HK-2 (cell line): ENCODE results near the gene CNIH1.
"Not testable (repeated sequence)": the region's sequence is repeated elsewhere in the genome, so short reads cannot be mapped to it uniquely, and the experiment has no call there.

Source experiments
- DNase-seq: peaks from one replicate; pipeline ENCODE4 v3.0.0-alpha.2; 2018; ENCODE audit not compliant: unreplicated experiment

CNIH1 gene

DNA sequence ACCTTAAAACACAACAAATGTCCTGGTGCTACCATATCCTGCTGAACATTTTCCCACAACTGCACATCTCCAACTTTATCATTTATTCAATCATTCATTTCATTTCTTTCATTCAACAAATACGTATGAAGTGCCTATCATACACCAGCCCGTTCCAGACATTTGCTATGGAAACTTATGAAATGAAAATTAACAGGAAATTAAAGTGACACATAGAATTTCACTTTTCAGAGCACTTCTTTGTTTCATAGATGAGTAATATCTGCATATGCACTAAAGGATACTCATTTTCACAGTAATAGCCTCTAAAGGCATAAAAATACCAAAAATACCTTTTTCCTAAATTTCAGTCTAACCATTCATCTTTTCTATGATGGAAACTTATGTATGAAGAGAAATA, 12.6 kb downstream of the CNIH1 start:
- no peak for DNase-seq

DNA sequence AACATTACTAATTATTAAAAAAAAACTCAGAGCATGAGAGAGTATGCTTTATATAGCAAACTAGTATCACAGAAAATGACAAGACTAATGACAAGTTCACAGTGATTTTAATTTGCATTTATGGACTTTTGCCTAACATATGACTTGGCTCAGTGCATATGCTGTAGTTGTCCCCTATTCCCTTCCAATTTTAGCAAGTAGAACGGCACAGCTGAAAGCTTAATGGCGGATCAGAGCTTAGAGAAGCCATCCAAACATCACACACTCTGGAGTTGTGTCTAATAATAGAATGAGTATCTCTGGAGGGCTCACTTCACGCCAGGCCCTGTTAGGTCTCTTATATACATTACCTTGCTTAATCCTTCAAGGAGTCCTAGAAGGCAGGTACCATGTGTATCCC, 13.3 kb downstream of the CNIH1 start:
- no peak for DNase-seq

DNA sequence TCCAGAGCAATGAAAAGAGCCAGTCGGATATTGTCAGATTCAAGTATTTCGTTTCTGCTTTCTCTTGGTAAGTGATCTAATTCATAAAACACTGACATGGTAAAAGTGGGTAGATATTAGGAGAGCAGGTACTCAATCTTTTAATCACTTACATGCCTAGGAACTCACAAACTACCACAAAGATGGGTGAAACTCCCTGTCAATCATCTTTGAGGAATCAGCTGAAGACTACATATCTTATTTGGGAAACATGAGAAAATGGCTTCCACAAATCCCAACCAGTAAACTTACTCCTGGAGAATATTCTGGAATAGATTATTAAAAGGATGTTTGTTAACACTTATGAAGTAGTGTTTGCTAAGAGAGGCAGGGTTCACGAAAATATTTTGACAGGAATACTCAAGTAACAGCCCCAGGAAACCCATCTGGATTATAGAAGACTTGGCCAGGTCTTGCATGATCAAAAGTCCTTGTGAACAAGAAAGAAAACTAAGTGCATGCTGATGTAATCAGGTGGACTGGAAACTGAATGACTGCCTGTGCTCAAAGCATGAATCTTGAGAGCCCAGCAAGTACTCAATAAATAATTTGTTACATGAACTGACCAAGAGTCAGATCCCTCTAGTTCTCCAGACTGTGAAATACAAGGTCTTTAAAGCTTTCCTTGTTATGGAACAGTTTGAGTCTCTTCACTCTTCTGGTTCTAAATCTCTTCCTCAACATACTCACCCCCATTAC, 15.5 kb downstream of the CNIH1 start:
- no peak for DNase-seq

DNA sequence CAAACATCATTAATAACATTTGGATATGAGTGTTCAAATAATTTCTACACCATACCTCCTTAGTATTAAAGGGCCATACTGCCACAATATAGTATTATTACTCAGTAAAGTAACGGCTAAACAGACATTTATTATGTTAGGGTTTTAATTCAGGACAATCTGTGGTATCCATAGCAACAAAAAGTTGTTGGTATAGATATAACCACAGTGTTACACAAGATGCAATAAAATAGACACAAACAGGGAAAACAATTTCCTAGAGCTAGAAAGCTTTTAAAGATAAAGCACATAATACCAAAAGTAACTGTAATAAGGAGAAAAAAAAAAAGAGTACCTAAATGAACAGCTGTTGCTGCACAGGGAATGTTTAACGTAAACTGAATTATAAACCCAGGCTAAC, 16.1 kb downstream of the CNIH1 start:
- DNase-seq: no peak

DNA sequence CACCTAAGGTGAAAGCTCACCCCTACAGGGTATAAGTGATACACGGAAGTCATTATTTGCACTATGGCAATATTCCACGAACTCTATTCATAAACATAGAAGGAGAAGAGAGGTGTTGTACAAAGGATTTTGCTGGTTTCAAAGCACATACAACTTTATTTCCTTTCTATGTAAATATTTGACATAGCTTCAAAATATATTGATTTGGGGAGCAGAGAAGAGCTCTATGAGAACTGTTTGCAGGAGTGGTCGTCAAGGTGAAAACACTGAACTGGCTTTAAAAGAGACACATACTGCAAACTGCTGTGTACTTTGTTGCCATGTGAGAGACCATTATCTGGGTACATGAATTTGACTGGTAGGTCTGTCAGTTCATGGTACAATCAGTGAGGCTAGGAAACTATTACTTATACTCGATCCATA, 16.7 kb downstream of the CNIH1 start:
- no peak for DNase-seq

DNA sequence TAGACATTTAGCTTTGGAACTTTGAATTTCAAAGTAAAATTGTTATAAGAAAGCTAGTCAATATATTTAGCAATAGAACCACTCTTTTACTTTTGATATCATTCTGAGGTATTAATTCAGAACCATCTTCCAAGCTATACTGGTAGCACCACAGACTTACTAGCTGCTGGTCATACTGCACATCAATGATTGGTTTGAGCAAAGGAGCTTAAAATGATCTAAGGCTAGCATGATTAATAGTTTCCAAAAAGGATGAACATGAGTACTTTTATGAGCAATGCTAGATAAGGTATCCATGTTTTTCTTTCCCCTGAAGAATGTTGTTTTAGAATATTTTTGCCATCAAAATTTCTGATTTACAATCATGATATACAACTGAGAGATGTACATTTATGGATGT, 17.2 kb downstream of the CNIH1 start:
- no peak for DNase-seq

DNA sequence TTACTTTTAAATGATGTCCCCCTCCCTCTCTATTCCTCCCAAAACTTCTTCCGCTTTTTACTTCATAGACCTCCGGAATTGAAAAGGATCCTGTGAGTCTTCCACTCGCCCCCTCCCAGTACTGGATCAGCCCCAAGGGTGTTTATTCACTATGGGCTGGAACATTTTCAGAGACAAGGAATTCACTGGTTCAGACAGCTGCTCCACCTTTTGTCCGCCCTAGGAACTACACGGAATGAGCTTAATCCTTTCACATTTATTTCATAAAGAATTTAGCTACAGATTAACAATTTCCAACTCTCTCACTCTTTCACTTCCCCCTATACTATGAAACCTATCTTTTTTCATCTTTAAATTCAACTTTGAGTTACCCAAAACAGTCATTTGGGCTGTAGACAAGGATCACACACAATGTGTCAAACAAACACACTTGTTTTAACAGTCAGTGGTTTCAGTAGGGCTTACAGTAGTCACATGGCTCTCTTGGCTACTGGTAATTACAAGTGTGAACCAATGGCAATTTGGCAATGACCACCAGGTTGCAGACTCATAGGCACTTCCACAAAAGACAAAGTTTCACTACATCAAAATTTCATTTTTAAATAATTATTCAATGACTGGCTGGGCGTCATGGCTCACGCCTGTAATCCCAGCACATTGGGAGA, 20.6 kb downstream of the CNIH1 start:
- DNase-seq: peak; percentile 26

DNA sequence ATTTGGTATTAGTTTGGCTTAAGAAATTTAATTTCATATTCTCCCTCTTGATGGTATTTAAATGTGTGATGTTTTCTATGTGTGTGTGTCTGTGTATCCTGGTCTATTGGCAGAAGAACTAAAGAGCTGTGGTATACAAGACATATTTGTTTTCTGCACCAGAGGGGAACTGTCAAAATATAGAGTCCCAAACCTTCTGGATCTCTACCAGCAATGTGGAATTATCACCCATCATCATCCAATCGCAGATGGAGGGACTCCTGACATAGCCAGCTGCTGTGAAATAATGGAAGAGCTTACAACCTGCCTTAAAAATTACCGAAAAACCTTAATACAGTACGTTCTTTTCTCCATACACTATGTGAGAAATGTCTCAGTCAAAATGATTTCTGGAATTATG, 29.8 kb downstream of the CNIH1 start:
- DNase-seq: no peak

DNA sequence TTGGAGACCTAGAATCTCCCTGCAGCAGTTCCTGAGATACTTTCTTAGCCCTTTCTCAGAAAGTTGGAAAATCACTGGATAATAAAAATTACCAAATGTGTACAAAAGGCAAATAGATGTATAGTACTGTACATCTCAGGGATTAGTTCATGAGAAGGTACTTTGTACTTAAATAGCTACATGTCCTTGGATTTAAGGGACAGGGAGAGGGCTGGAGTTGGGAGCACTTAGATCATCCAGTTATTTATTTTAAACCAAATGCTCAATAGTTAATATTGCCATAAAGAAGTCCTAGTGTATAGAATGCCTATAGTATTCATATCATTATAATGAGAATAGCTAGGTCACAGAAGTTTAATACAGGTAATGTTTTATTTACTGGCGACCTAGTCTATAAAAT, 31.0 kb downstream of the CNIH1 start:
- DNase-seq: no peak

DNA sequence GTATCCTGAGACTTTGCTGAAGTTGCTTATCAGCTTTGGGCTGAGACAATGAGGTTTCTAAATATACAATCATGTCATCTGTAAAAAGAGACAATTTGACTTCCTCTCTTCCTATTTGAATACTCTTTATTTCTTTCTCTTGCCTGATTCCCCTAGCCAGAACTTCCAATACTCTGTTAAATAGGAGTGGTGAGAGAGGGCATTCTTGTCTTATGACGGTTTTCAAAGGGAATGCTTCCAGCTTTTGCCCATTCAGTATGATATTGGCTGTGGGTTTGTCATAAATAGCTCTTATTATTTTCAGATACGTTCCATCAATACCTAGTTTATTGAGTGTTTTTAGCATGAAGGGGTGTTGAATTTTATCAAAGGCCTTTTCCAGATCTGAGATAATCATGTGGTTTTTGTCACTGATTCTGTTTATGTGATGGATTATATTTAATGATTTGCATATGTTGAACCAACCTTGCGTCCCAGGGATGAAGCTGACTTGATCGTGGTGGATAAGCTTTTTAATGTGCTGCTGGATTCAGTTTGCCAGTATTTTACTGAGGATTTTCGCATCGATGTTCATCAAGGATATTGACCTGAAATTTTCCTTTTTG, 37.7 kb downstream of the CNIH1 start:
- DNase-seq: not testable (repeated sequence)

DNA sequence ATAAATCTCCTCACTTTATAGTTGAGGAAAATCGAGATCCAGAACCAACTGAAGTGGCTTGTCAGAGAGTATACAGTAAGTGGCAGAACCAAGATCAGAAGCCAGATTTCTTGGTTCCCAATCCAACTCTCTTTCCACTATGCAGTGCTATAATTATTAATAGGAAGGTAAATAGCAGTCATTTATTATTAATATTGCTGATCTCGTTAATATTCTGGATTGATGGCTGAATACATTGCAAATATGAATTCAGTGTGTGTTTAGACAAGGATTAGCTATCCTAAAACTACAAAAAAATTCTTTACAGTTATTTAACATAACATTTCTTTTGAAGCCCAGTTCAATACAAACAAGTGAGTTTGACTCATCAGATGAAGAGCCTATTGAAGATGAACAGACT, 41.6 kb downstream of the CNIH1 start:
- DNase-seq: no peak

DNA sequence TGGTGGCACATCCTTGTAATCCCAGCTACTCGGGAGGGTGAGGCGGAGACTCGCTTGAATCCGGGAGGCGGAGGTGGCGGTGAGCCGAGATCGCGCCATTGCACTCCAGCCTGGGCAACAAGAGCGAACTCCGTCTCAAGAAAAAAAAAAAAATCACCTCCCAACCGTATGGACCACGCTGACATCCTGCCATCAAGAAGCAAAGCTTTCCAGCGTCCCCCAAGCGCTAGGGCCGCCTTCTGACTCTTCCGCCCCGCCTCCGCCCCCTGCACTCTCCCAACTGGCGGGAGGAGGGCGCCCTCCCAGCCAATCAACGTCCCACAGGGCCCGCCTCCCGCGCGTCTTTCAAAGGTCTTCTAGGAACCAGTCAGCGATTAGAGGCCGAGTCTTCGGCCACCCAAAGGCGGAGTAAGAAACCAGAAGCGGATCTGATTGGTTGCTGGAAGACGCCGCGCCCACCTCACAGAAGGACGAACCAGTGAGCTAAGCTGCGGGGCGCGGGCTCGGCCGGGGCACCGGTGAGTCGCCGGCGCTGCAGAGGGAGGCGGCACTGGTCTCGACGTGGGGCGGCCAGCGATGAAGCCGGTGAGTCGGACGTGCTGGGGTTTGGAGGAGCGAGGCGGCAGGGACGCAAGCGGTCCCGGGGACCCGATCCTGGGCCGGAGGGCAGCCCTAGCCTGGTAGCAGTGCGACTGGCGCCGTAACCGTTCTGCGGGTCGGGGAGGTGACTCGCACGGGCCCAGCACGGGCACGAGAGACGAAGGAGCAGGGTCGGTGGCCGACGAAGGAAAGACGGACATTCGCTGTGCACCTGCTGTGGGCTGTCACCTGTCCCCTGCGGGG, 44.5 kb downstream of the CNIH1 start, which contains the start of gene CDKN3:
CDKN3 (plus strand) TSS at position 515 of the 843 bp plus-strand sequence; CDS start at position 577, 62 bp downstream.
- DNase-seq: peak; percentile 98

DNA sequence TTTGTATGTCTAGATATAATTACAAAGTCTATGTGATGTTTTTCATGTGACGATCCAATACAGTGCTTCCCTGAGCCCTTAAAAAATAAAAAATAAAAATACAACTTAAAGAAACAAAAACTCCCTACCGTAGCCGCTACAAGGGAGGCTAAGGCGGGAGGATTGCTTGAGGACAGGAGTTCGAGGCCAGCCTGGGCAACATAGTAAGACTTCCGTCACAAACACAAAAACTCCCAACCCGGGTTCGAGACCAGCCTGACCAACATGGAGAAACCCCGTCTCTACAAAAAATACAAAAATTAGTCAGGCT, 45.0 kb downstream of the CNIH1 start:
- no peak for DNase-seq

DNA sequence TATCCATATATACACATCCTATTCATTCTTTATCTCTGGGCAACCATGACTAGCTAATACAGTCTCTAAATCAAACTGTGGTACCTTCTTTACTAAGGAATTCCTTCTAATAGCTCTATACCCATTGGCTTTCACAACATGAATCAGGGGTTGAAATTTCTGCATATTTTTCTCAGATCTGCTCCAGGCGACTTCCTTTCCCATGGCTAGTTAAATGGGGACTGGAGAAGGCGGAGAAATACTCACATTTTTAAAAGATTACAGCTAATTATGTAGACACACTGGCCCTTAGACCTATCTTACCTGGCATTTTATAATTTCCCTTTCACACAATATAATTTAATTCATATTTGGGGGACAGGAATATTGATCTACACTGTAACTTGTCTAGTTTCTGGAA, 45.5 kb downstream of the CNIH1 start:
- no peak for DNase-seq

DNA sequence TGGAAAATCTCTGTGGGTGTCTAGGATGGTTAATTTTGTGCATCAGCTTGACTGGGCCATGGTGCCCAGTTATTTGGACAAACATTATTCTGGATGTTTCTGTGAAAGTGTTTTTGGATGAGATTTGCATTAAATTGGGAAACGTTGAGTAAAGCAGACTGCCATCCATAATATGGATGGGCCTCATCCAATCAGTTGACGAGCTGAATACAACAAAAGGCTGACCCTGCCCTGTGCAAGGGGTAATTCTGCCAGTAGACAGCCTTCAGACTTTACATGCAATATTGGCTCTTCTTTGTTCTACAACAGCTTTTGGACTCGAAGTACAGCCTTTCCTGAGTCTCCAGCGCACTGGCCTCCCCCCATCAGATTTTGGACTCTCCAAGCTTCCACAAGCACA, 45.9 kb downstream of the CNIH1 start:
- no peak for DNase-seq

DNA sequence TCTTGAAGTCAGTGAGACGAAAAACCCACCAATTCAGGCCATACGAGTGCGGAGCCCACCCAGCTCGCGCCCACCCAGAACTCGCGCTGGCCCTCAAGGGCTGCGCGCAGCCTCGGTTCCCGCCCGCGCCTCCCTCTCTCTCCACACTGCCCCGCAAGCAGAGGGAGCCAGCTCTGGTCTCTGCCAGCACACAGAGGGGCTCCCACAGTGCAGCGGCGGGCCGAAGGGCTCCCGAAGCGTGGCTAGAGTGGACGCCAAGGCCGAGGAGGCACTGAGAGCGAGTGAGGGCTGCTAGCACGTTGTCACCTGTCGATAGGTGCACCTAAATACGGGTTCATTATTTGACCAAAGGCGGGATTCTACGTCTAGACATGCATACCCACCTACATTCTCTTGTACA, 46.6 kb downstream of the CNIH1 start:
- DNase-seq: no peak

DNA sequence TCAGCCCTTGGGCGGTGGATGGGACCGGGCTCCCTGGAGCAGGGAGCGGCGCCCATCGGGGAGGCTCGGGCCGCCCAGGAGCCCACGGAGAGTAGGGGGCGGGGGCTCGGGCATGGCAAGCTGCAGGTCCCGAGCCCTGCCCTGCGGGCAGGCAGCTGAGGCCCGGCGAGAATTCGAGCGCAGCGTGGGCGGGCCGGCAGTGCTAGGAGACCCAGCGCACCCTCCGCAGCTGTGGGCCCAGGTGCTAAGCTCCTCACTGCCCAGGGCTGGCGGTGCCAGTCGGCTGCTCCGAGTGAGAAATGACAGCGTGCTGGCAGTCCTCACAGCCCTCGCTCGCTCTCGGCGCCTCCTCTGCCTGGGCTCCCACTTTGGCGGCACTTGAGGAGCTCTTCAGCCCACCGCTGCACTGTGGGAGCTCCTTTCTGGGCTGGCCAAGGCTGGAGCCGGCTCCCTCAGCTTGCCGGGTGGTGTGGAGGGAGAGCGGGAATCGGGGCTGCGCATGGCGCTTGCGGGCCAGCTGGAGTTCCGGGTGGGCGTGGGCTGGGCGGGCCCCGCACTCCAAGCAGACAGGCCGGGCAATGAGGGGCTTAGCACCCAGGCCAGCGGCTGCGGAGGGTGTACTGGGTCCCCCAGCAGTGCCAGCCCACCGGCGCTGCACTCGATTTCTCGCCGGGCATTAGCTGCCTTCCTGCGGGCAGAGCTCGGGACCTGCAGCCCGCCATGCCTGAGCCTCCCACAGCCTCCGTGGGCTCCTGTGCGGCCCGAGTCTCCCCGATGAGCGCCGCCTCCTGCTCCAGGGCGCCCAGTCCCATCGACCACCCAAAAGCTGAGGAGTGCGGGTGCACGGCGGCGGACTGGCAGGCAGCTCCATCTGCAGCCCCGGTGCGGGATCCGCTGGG, 47.9 kb downstream of the CNIH1 start:
- not testable (repeated sequence) for DNase-seq

DNA sequence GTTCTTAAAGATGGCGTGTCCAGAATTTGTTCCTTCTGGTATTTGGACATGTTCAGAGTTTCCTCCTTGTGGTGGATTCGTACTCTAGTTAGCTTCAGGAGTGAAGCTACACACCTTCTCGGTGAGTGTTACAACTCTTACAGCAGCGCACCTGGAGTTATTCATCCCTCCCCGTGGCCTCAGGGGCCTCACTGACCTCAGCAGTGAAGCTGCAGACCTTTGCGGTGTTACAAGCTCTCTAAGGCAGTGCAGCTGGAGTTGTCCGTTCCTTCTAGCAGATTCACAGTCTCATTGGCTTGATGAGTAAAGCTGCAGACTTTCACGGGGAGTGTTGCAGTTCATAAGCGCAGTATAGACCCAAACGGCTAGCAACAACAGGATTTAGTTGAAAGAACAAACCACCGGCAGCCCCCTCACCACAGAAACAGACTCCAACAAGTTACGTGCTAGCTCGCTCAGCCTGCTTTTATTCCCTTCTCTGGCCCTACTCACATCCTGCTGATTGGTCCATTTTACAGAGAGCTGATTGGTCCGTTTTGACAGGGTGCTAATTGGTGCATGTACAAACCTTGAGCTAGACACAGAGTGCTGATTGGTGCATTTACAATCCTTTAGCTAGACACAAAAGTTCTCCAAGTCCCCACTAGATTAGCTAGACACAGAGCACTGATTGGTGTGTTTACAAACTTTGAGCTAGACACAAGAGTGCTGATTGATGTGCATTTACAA, 48.9 kb downstream of the CNIH1 start:
- DNase-seq: no peak

DNA sequence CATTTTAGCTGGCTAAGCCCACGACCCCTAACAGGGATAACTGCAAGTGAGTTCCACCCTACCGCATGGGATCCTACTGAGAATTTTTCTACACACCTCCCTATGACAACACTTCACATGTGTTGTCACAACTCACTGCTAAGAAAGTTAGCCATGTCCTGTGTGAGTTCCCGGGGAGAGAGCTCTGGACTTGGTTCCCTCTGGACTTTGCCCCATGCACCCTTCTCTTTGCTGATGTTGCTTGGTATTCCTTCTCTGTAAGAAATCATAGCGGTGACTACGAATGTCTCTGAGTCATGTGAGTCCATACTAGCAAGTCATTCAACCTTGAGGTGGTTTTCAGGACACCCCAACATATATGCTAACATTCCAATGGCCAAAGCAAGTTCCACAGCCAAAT, 53.8 kb downstream of the CNIH1 start:
- no peak for DNase-seq

DNA sequence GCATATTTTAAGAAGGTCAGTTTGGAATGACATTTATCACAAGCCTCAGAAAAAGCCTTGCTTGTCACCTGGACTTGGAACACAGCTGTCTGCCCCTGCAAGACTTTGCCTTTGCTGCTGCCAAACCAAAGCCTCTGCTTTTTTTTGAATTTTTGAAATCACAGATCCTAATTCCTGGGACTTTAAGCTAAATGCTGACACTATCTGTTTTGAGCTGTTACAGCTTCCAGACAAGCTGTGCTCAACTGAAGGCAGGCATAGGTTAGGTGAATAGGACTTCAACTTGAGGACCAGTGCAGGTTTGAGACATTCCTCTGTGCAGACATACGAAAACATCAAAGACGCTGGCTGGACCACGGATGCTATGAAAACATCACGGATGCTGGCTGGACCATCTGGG, 55.6 kb downstream of the CNIH1 start:
- DNase-seq: no peak

DNA sequence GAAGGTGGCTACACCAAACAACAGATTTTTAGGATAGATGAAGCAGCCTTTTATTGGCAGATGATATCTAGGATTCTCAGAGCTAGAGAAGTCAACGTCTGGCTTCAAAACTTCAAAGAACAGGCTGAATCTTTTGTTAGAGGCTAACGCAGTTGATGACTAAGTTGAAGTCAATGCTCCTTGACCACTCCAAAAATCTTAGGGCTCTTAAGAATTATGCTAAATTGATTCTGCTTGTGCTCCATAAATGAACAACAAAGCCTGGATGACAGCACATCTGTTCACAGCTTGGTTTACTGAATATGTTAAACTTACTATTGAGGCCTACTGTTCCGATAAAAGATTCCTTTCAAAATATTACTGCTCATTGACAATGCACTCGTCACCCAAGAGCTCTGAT, 57.3 kb downstream of the CNIH1 start:
- DNase-seq: no peak
